Neural cell (in vitro differentiated cells): ENCODE results near the gene KRTAP1-3.

Source experiments
- CTCF ChIP-seq: fragments of 450-650 bp; IDR thresholded peaks from 2 replicates; pipeline ENCODE4 v1.5.1; 2014; ENCODE audit warnings: antibody characterized with exemption, mild to moderate bottlenecking, moderate library complexity; ENCODE audit not compliant: poor library complexity, severe bottlenecking
- REST ChIP-seq: IDR thresholded peaks from 2 replicates; pipeline ENCODE4 v1.6.1; 2012; ENCODE audit warnings: borderline replicate concordance

DNA sequence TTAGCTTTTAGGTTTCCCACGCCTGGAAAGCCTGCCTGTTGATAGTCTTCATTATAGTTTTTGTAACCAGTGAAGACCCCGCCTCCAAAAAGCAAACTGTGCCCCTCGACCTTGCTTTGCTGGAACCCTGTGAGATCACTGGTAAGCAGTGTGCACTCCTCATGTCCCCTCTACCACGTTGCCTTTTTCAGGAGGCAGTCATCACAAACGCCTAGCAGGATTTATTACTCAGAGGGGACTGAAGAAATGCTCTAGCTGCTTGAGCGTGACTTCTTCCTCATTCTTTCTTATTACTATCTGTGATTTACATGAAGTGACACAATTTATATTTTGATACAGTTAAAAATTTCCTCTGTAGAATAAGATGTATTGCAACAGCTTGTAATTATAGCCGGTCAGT lies 19.2 kb downstream of the KRTAP1-3 start:
- TF ChIP-seq CTCF (no peak), REST (no peak)
